Measurements from ENCODE around the gene GRPEL1.

The GRPEL1 gene

GRCh38 chr4:7066006-7066405 lies 1.9 kb downstream of the GRPEL1 start:
- no CpG with 5 or more reads among the region's 11 CpGs for WGBS (ENCODE audit: insufficient coverage, insufficient read length)
- Histone ChIP-seq H3K4me3 (ENCODE audit: low read length) (no peak overlapping the region), H3K27me3 (ENCODE audit: control insufficient read depth, insufficient read depth, low read length) (no peaks in the 10 kb centered on the region), H3K27ac (ENCODE audit: low read length) (no peak overlapping the region), H3K9me3 (ENCODE audit: control insufficient read depth, insufficient read depth, low read length) (no peaks in the 10 kb centered on the region), H3K36me3 (ENCODE audit: control insufficient read depth, insufficient read depth, low read length) (peaks cover 18% of the 10 kb centered on the region; the same call in 1 of the 2 replicates), H3K4me1 (ENCODE audit: control insufficient read depth, insufficient read depth, low read length) (peaks cover 2% of the 10 kb centered on the region; the same call in 1 of the 2 replicates)
- DNase-seq (ENCODE audit: low read depth, low spot score): no peak

GRCh38 chr4:7063362-7063761 lies 4.5 kb downstream of the GRPEL1 start:
- Histone ChIP-seq H3K36me3 (ENCODE audit: control insufficient read depth, insufficient read depth, low read length) (peaks cover 26% of the 10 kb centered on the region; the same call in 1 of the 2 replicates), H3K9me3 (ENCODE audit: control insufficient read depth, insufficient read depth, low read length) (no peaks in the 10 kb centered on the region), H3K27me3 (ENCODE audit: control insufficient read depth, insufficient read depth, low read length) (no peaks in the 10 kb centered on the region), H3K4me1 (ENCODE audit: control insufficient read depth, insufficient read depth, low read length) (peaks cover 2% of the 10 kb centered on the region; the same call in 1 of the 2 replicates), H3K27ac (ENCODE audit: low read length) (no peak overlapping the region), H3K4me3 (ENCODE audit: low read length) (no peak overlapping the region)
- WGBS (ENCODE audit: insufficient coverage, insufficient read length): no CpG with 5 or more reads among the region's 4 CpGs
- no peak for DNase-seq (ENCODE audit: low read depth, low spot score)

GRCh38 chr4:7062816-7063215 lies 5.0 kb downstream of the GRPEL1 start:
- H3K27me3 ChIP-seq (ENCODE audit: control insufficient read depth, insufficient read depth, low read length): no peaks in the 10 kb centered on the region
- no CpG with 5 or more reads among the region's 4 CpGs for WGBS (ENCODE audit: insufficient coverage, insufficient read length)

GRCh38 chr4:7061815-7062214 lies 6.0 kb downstream of the GRPEL1 start:
- no peaks in the 10 kb centered on the region for H3K27me3 ChIP-seq (ENCODE audit: control insufficient read depth, insufficient read depth, low read length)
- H3K4me3 ChIP-seq (ENCODE audit: low read length): no peak overlapping the region
- H3K9me3 ChIP-seq (ENCODE audit: control insufficient read depth, insufficient read depth, low read length): no peaks in the 10 kb centered on the region
- H3K4me1 ChIP-seq (ENCODE audit: control insufficient read depth, insufficient read depth, low read length): peaks cover 2% of the 10 kb centered on the region; the same call in 1 of the 2 replicates
- no peak for DNase-seq (ENCODE audit: low read depth, low spot score)
- H3K36me3 ChIP-seq (ENCODE audit: control insufficient read depth, insufficient read depth, low read length): peaks cover 26% of the 10 kb centered on the region; the same call in 1 of the 2 replicates
- WGBS (ENCODE audit: insufficient coverage, insufficient read length): no CpG with 5 or more reads among the region's 6 CpGs
- no peak overlapping the region for H3K27ac ChIP-seq (ENCODE audit: low read length)

More at GRCh38 chr4:7062816-7063215, 5.0 kb downstream of the GRPEL1 start:
- Histone ChIP-seq H3K4me3 (ENCODE audit: low read length) (no peak overlapping the region), H3K36me3 (ENCODE audit: control insufficient read depth, insufficient read depth, low read length) (peaks cover 26% of the 10 kb centered on the region; the same call in 1 of the 2 replicates), H3K27ac (ENCODE audit: low read length) (no peak overlapping the region), H3K9me3 (ENCODE audit: control insufficient read depth, insufficient read depth, low read length) (no peaks in the 10 kb centered on the region), H3K4me1 (ENCODE audit: control insufficient read depth, insufficient read depth, low read length) (peaks cover 2% of the 10 kb centered on the region; the same call in 1 of the 2 replicates)
- DNase-seq (ENCODE audit: low read depth, low spot score): no peak

GRCh38 chr4:7060346-7061150 lies 7.3 kb downstream of the GRPEL1 start:
- no CpG with 5 or more reads among the region's 20 CpGs for WGBS (ENCODE audit: insufficient coverage, insufficient read length)

GRCh38 chr4:7059662-7060061 lies 8.2 kb downstream of the GRPEL1 start:
- Histone ChIP-seq H3K9me3 (ENCODE audit: control insufficient read depth, insufficient read depth, low read length) (no peaks in the 10 kb centered on the region), H3K27me3 (ENCODE audit: control insufficient read depth, insufficient read depth, low read length) (no peaks in the 10 kb centered on the region), H3K4me3 (ENCODE audit: low read length) (no peak overlapping the region), H3K27ac (ENCODE audit: low read length) (no peak overlapping the region), H3K4me1 (ENCODE audit: control insufficient read depth, insufficient read depth, low read length) (no peaks in the 10 kb centered on the region), H3K36me3 (ENCODE audit: control insufficient read depth, insufficient read depth, low read length) (peaks cover 26% of the 10 kb centered on the region; the same call in 1 of the 2 replicates)
- DNase-seq (ENCODE audit: low read depth, low spot score): no peak
- WGBS (ENCODE audit: insufficient coverage, insufficient read length): no CpG with 5 or more reads among the region's 11 CpGs

More at GRCh38 chr4:7060346-7061150, 7.3 kb downstream of the GRPEL1 start:
- H3K4me3 ChIP-seq (ENCODE audit: low read length): no peak overlapping the region
- no peaks in the 10 kb centered on the region for H3K4me1 ChIP-seq (ENCODE audit: control insufficient read depth, insufficient read depth, low read length)
- no peaks in the 10 kb centered on the region for H3K27me3 ChIP-seq (ENCODE audit: control insufficient read depth, insufficient read depth, low read length)
- no peaks in the 10 kb centered on the region for H3K9me3 ChIP-seq (ENCODE audit: control insufficient read depth, insufficient read depth, low read length)
- peaks cover 26% of the 10 kb centered on the region; the same call in 1 of the 2 replicates for H3K36me3 ChIP-seq (ENCODE audit: control insufficient read depth, insufficient read depth, low read length)
- no peak for DNase-seq (ENCODE audit: low read depth, low spot score)
- H3K27ac ChIP-seq (ENCODE audit: low read length): no peak overlapping the region

GRCh38 chr4:7058792-7059191 lies 9.1 kb downstream of the GRPEL1 start:
- no peak for DNase-seq (ENCODE audit: low read depth, low spot score)
- no peak overlapping the region for H3K4me3 ChIP-seq (ENCODE audit: low read length)
- no peaks in the 10 kb centered on the region for H3K4me1 ChIP-seq (ENCODE audit: control insufficient read depth, insufficient read depth, low read length)
- H3K27ac ChIP-seq (ENCODE audit: low read length): no peak overlapping the region
- peaks cover 24% of the 10 kb centered on the region; the same call in 1 of the 2 replicates for H3K36me3 ChIP-seq (ENCODE audit: control insufficient read depth, insufficient read depth, low read length)
- no CpG with 5 or more reads among the region's 3 CpGs for WGBS (ENCODE audit: insufficient coverage, insufficient read length)
- H3K27me3 ChIP-seq (ENCODE audit: control insufficient read depth, insufficient read depth, low read length): no peaks in the 10 kb centered on the region
- no peaks in the 10 kb centered on the region for H3K9me3 ChIP-seq (ENCODE audit: control insufficient read depth, insufficient read depth, low read length)

- H3K4me1 ChIP-seq (ENCODE audit: control insufficient read depth, insufficient read depth, low read length): no peaks in the 10 kb centered on the region; the same call in 1 of the 2 replicates
- H3K9me3 ChIP-seq (ENCODE audit: control insufficient read depth, insufficient read depth, low read length): no peaks in the 10 kb centered on the region
- no peak for DNase-seq (ENCODE audit: low read depth, low spot score)
- H3K27ac ChIP-seq (ENCODE audit: low read length): no peak overlapping the region
- H3K4me3 ChIP-seq (ENCODE audit: low read length): no peak overlapping the region
- WGBS (ENCODE audit: insufficient coverage, insufficient read length): no CpG with 5 or more reads among the region's 10 CpGs
- no peaks in the 10 kb centered on the region for H3K27me3 ChIP-seq (ENCODE audit: control insufficient read depth, insufficient read depth, low read length)
- peaks cover 8% of the 10 kb centered on the region; the same call in 1 of the 2 replicates for H3K36me3 ChIP-seq (ENCODE audit: control insufficient read depth, insufficient read depth, low read length)
These were observed 11.9 kb downstream of the GRPEL1 start for GRCh38 chr4:7055990-7056325.

GRCh38 chr4:7055111-7055989 lies 12.5 kb downstream of the GRPEL1 start:
- Histone ChIP-seq H3K36me3 (ENCODE audit: control insufficient read depth, insufficient read depth, low read length) (peaks cover 3% of the 10 kb centered on the region; the same call in 1 of the 2 replicates), H3K4me1 (ENCODE audit: control insufficient read depth, insufficient read depth, low read length) (no peaks in the 10 kb centered on the region; the same call in 1 of the 2 replicates), H3K27me3 (ENCODE audit: control insufficient read depth, insufficient read depth, low read length) (no peaks in the 10 kb centered on the region), H3K4me3 (ENCODE audit: low read length) (no peak overlapping the region), H3K27ac (ENCODE audit: low read length) (no peak overlapping the region), H3K9me3 (ENCODE audit: control insufficient read depth, insufficient read depth, low read length) (no peaks in the 10 kb centered on the region)
- no peak for DNase-seq (ENCODE audit: low read depth, low spot score)
- WGBS (ENCODE audit: insufficient coverage, insufficient read length): no CpG with 5 or more reads among the region's 31 CpGs

All from iPS DF 6.9 (cell line).